H1 (cell line): ENCODE measurements around the gene GLRX5. TPM values are rescaled to one million over a fixed set of nuclear protein-coding genes. Genes with fewer than 3 reads are reported as not detected.

Experiments
- CTBP2 ChIP-seq: IDR thresholded peaks from 2 replicates; pipeline ENCODE4 v1.7.0; 2011; ENCODE audit warnings: borderline replicate concordance, mild to moderate bottlenecking, moderate library complexity, mixed read lengths, low read length; ENCODE audit not compliant: insufficient read depth, insufficient read length
- SIRT6 ChIP-seq: IDR thresholded peaks from one replicate; pipeline ENCODE4 v1.7.1; 2012; ENCODE audit warnings: low read length, inconsistent platforms
- polyA plus RNA-seq, 7 experiments: library from polyadenylated mRNA; depleted of rRNA in 3 of 7; stranded (reverse) in 5 of 7; unstranded in 2 of 7; fragments of >200 nt in 5 of 7; fragments of 200-250 nt in 2 of 7; gene quantifications; 1 replicate in 5 of 7; 2 replicates in 1 of 7; 4 replicates in 1 of 7; pipeline versions ENCODE4 v1.2.1 to v1.2.3, GENCODE V29; 2011 to 2013; ENCODE audit warnings: missing spikeins in 2 of 7, mixed read lengths in 2 of 7
- total RNA-seq: library from RNA; stranded (reverse); fragmentation: NEBNext Ultra II Directional; extraction: Animal tissue kit (Norgen Biotek cat#: 25700); gene quantifications from 2 replicates; pipeline ENCODE4 v1.2.1, GENCODE V29; 2021
- TF ChIP-seq, protein P1 (sequence below): IDR thresholded peaks from 2 replicates; pipeline ENCODE4 v1.6.1; 2012; ENCODE audit warnings: inconsistent platforms

GLRX5 gene
- total and polyA plus RNA-seq, 2 of the 8 experiments (the other 6 are each of a cell fraction or from before 2014, with no cell fraction given), result 70.1 to 88.8 TPM

GRCh38 chr14:95496690-95497259, 38.1 kb upstream of the GLRX5 start (continued):
- no peak for TF ChIP-seq CTBP2
- TF ChIP-seq, protein P1, sequence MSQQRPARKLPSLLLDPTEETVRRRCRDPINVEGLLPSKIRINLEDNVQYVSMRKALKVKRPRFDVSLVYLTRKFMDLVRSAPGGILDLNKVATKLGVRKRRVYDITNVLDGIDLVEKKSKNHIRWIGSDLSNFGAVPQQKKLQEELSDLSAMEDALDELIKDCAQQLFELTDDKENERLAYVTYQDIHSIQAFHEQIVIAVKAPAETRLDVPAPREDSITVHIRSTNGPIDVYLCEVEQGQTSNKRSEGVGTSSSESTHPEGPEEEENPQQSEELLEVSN, result no peak
- no peak for TF ChIP-seq SIRT6
